PC-9 (cell line): Measurements from ENCODE around the gene ATP7A. TPM values are rescaled to one million over a fixed set of nuclear protein-coding genes. Genes with fewer than 3 reads are reported as not detected.

Source experiments
- BruUV-seq: library from RNA; stranded (reverse); fragments of 400-500 nt; replicated peaks from 2 replicates; lab custom pipeline; 2021; lab: Mats Ljungman, UMichigan
- CTCF ChIA-PET: fragments of 300-600 bp; sonication (Branson Sonifier 250); formaldehyde crosslinking; loops from one replicate; lab custom pipeline; 2022; ENCODE audit warnings: antibody characterized with exemption; lab: Charles Lee
- POLR2A ChIA-PET: fragments of 300-600 bp; sonication (Branson Sonifier 250); formaldehyde crosslinking; loops from one replicate; lab custom pipeline; 2022; ENCODE audit warnings: antibody characterized with exemption; ENCODE audit not compliant: unreplicated experiment; lab: Charles Lee
- DNase-seq, 2 experiments: peaks; one replicate each; pipeline versions ENCODE4 v3.0.0 to v3.0.0-alpha.2; 2015 to 2022; ENCODE audit warnings: mixed read lengths in 1 of 2
- H2AFZ ChIP-seq: fragments of 200-600 bp; sonication (generic); 2 replicates; pipeline ENCODE4 v1.8.1; 2017; ENCODE audit warnings: antibody characterized with exemption
- H3F3A ChIP-seq: fragments of 200-600 bp; sonication (generic); 2 replicates; pipeline ENCODE4 v1.8.1; 2017; ENCODE audit warnings: antibody characterized with exemption, mild to moderate bottlenecking, low read depth; ENCODE audit not compliant: insufficient read depth
- H3K27ac ChIP-seq: fragments of 200-600 bp; sonication (generic); 2 replicates; pipeline ENCODE4 v1.6.1; 2016; ENCODE audit warnings: mixed run types
- H3K27me3 ChIP-seq: fragments of 200-600 bp; sonication (generic); 2 replicates; pipeline ENCODE4 v1.6.1; 2016; ENCODE audit warnings: low read depth, mixed run types; ENCODE audit not compliant: insufficient read depth
- H3K36me3 ChIP-seq: fragments of 200-600 bp; sonication (generic); 2 replicates; pipeline ENCODE4 v1.6.1; 2016; ENCODE audit warnings: low read depth, mixed run types
- H3K4me1 ChIP-seq: fragments of 200-600 bp; sonication (generic); replicated peaks from 2 replicates; pipeline ENCODE4 v1.6.1; 2016; ENCODE audit warnings: mixed run types; ENCODE audit not compliant: insufficient read depth
- H3K4me2 ChIP-seq: fragments of 200-600 bp; sonication (generic); 2 replicates; pipeline ENCODE4 v1.6.1; 2017; ENCODE audit warnings: mixed run types
- H3K4me3 ChIP-seq: fragments of 200-600 bp; sonication (generic); 2 replicates; pipeline ENCODE4 v1.6.1; 2016; ENCODE audit warnings: mixed run types
- H3K79me2 ChIP-seq: fragments of 200-600 bp; sonication (generic); 2 replicates; pipeline ENCODE4 v1.6.1; 2017; ENCODE audit warnings: low read depth, mixed run types
- H3K9me2 ChIP-seq: fragments of 200-600 bp; sonication (generic); 2 replicates; pipeline ENCODE4 v1.8.1; 2017; ENCODE audit warnings: mild to moderate bottlenecking; ENCODE audit not compliant: insufficient read depth
- H3K9me3 ChIP-seq: fragments of 200-600 bp; sonication (generic); 2 replicates; pipeline ENCODE4 v1.8.1; 2016; ENCODE audit warnings: low read depth; ENCODE audit not compliant: insufficient read depth
- H4K20me1 ChIP-seq: fragments of 200-600 bp; sonication (generic); 2 replicates; pipeline ENCODE4 v1.8.1; 2017; ENCODE audit not compliant: insufficient read depth
- CTCF ChIP-seq: fragments of 200-600 bp; sonication (generic); conservative IDR thresholded peaks from 2 replicates; pipeline ENCODE4 v1.6.1; 2017; ENCODE audit warnings: mixed run types, antibody characterized with exemption, mild to moderate bottlenecking, moderate library complexity
- EZH2 ChIP-seq: fragments of 200-600 bp; sonication (generic); IDR thresholded peaks from 2 replicates; pipeline ENCODE4 v1.8.0; 2017; ENCODE audit warnings: antibody characterized with exemption, low read depth
- intact Hi-C: fragments of 100-400 bp; cut with micrococcal nuclease; formaldehyde crosslinking; loops from one replicate; pipeline ENCODE4 v1.10.0; 2022; ENCODE audit not compliant: unreplicated experiment
- total RNA-seq: library from RNA; stranded (reverse); gene quantifications from 2 replicates; pipeline ENCODE4 v1.2.3, GENCODE V29; 2021

Gene ATP7A
- total RNA-seq, 1 experiment from 2014 or later = 13.8 TPM

GRCh38 chrX:77961063-77961462 lies 50.6 kb downstream of the ATP7A start:
- Histone ChIP-seq H3K4me3 (no peak overlapping the region), H3K27me3 (no peaks in the 10 kb centered on the region), H3F3A (no peaks in the 10 kb centered on the region), H3K4me2 (no peak overlapping the region), H3K9me3 (no peaks in the 10 kb centered on the region), H3K36me3 (no peaks in the 10 kb centered on the region), H4K20me1 (no peaks in the 10 kb centered on the region), H3K27ac (no peak overlapping the region), H3K4me1 (no peaks in the 10 kb centered on the region), H3K9me2 (no peaks in the 10 kb centered on the region), H3K79me2 (no peaks in the 10 kb centered on the region), H2AFZ (no peak overlapping the region)
- DNase-seq = no peak
- BruUV-seq = no TSS peak
- TF ChIP-seq CTCF (no peak), EZH2 (no peak)
- CTCF ChIA-PET = no interaction called here
- POLR2A ChIA-PET = no interaction called here
- intact Hi-C loops = no loop called here

- intact Hi-C loops = no loop called here
- H3K27ac ChIP-seq = no peak overlapping the region
- POLR2A ChIA-PET = no interaction called here
These were observed 51.8 kb downstream of the ATP7A start for GRCh38 chrX:77962068-77962902.

GRCh38 chrX:77966361-77966760 lies 55.9 kb downstream of the ATP7A start:
- intact Hi-C loops = no loop called here

More at GRCh38 chrX:77962068-77962902, 51.8 kb downstream of the ATP7A start:
- H2AFZ ChIP-seq = no peak overlapping the region
- no peaks in the 10 kb centered on the region for H3K9me2 ChIP-seq
- no peaks in the 10 kb centered on the region for H3K27me3 ChIP-seq
- no peaks in the 10 kb centered on the region for H3K36me3 ChIP-seq
- H4K20me1 ChIP-seq = no peaks in the 10 kb centered on the region
- CTCF ChIA-PET = no interaction called here
- H3K4me2 ChIP-seq = no peak overlapping the region
- no peaks in the 10 kb centered on the region for H3K4me1 ChIP-seq
- DNase-seq = no peak
- no peak overlapping the region for H3K4me3 ChIP-seq
- TF ChIP-seq CTCF = no peak
- no peak for TF ChIP-seq EZH2
- H3K9me3 ChIP-seq = no peaks in the 10 kb centered on the region
- H3K79me2 ChIP-seq = no peaks in the 10 kb centered on the region
- BruUV-seq = no TSS peak
- H3F3A ChIP-seq = no peaks in the 10 kb centered on the region

More at GRCh38 chrX:77966361-77966760, 55.9 kb downstream of the ATP7A start:
- Histone ChIP-seq H3K4me3 (no peak overlapping the region), H3K4me1 (no peaks in the 10 kb centered on the region), H3K9me2 (no peaks in the 10 kb centered on the region), H3F3A (no peaks in the 10 kb centered on the region), H3K36me3 (no peaks in the 10 kb centered on the region), H3K27me3 (no peaks in the 10 kb centered on the region), H3K9me3 (no peaks in the 10 kb centered on the region), H3K79me2 (no peaks in the 10 kb centered on the region), H3K4me2 (no peak overlapping the region), H4K20me1 (no peaks in the 10 kb centered on the region), H2AFZ (no peak overlapping the region), H3K27ac (no peak overlapping the region)
- ChIA-PET POLR2A (no interaction called here), CTCF (no interaction called here)
- BruUV-seq = no TSS peak
- TF ChIP-seq EZH2 (no peak), CTCF (no peak)
- DNase-seq = no peak
